Inferior parietal cortex (tissue), 1 donor: Measurements from ENCODE around the gene STRBP.
"Not testable (repeated sequence)": the region's sequence is repeated elsewhere in the genome, so short reads cannot be mapped to it uniquely, and the experiment has no call there.

Experiments
- DNase-seq: peaks from one replicate; pipeline ENCODE4 v3.0.0-alpha.2; 2016; ENCODE audit errors: extremely low spot score

STRBP gene

GRCh38 chr9:123250504-123250903 is 17.9 kb downstream of the STRBP start:
- no peak for DNase-seq

- not testable (repeated sequence) for DNase-seq
These were observed 19.2 kb downstream of the STRBP start for GRCh38 chr9:123249162-123249561.

- DNase-seq = no peak
These were observed 19.8 kb downstream of the STRBP start for GRCh38 chr9:123248630-123249029.

- no peak for DNase-seq
These were observed 21.9 kb downstream of the STRBP start for GRCh38 chr9:123246534-123246933.

- DNase-seq = no peak
These were observed 28.7 kb downstream of the STRBP start for GRCh38 chr9:123239726-123240125.

- no peak for DNase-seq
These were observed 30.0 kb downstream of the STRBP start for GRCh38 chr9:123238365-123238764.

GRCh38 chr9:123237220-123237619 is 31.2 kb downstream of the STRBP start:
- DNase-seq = no peak

- DNase-seq = no peak
These were observed 32.9 kb downstream of the STRBP start for GRCh38 chr9:123235448-123235847.

GRCh38 chr9:123234853-123235252 is 33.5 kb downstream of the STRBP start:
- DNase-seq = no peak

- DNase-seq = no peak
These were observed 36.1 kb downstream of the STRBP start for GRCh38 chr9:123232332-123232731.

- DNase-seq = no peak
These were observed 37.0 kb downstream of the STRBP start for GRCh38 chr9:123231421-123231820.

- DNase-seq = no peak
These were observed 39.4 kb downstream of the STRBP start for GRCh38 chr9:123228967-123229366.

- DNase-seq = no peak
These were observed 42.4 kb downstream of the STRBP start for GRCh38 chr9:123225995-123226394.

GRCh38 chr9:123225374-123225813 is 43.0 kb downstream of the STRBP start:
- DNase-seq = peak; percentile 59

- no peak for DNase-seq
These were observed 48.3 kb downstream of the STRBP start for GRCh38 chr9:123220127-123220526.

GRCh38 chr9:123218831-123219230 is 49.6 kb downstream of the STRBP start:
- no peak for DNase-seq

- DNase-seq = no peak
These were observed 51.2 kb downstream of the STRBP start for GRCh38 chr9:123217128-123217654.

GRCh38 chr9:123216251-123216797 is 52.1 kb downstream of the STRBP start:
- no peak for DNase-seq

GRCh38 chr9:123211081-123211480 is 57.3 kb downstream of the STRBP start:
- DNase-seq = no peak

- DNase-seq = no peak
These were observed 59.7 kb downstream of the STRBP start for GRCh38 chr9:123208626-123209174.

- DNase-seq = no peak
These were observed 62.3 kb downstream of the STRBP start for GRCh38 chr9:123206065-123206464.

- DNase-seq = no peak
These were observed 67.3 kb downstream of the STRBP start for GRCh38 chr9:123201083-123201482.

- not testable (repeated sequence) for DNase-seq
These were observed 67.9 kb downstream of the STRBP start for GRCh38 chr9:123200469-123200868.

- no peak for DNase-seq
These were observed 72.3 kb downstream of the STRBP start for GRCh38 chr9:123196124-123196523.
